AG04450 (cell line): ENCODE data around the gene MTHFSD. TPM values are rescaled to one million over a fixed set of nuclear protein-coding genes. Genes with fewer than 3 reads are reported as not detected.

Source experiments
- polyA plus RNA-seq: library from polyadenylated mRNA; depleted of rRNA; stranded (reverse); fragments of >200 nt; gene quantifications from 2 replicates; pipeline ENCODE4 v1.2.3, GENCODE V29; 2011; rRNA removed

The MTHFSD gene
- polyA plus RNA-seq, 1 experiment: 16.7 TPM

Other genes with a start within 250 kb of the MTHFSD start
- gene FOXF1, start 44.7 kb downstream of the MTHFSD start, polyA plus RNA-seq: 61.0 and 65.1 TPM in 2 replicates
- gene FOXC2, start 11.6 kb upstream of the MTHFSD start, polyA plus RNA-seq: 0.79 and 1.6 TPM in 2 replicates
- gene FOXL1, start 23.3 kb upstream of the MTHFSD start, polyA plus RNA-seq: 41.1 and 41.9 TPM in 2 replicates